ENCODE data around the gene TAF7L.

TAF7L gene

GRCh38 chrX:101223226-101223625 lies 67.9 kb downstream of the TAF7L start (continued):
- TF ChIP-seq ZNF266 (tag by site-specific recombination; IDR thresholded peaks at IDR 0.05; ENCODE audit: low read depth) (no peak), ZNF311 (tag by site-specific recombination; IDR thresholded peaks at IDR 0.05; ENCODE audit: borderline replicate concordance) (no peak)

GRCh38 chrX:101220662-101221260 lies 70.4 kb downstream of the TAF7L start:
- Histone ChIP-seq H3K9me3 (ENCODE audit: control insufficient read depth, insufficient read depth, low read depth, low read length) (no peaks in the 10 kb centered on the region), H3K4me1 (ENCODE audit: control insufficient read depth, insufficient read depth, low read length) (no peaks in the 10 kb centered on the region), H3K36me3 (ENCODE audit: control insufficient read depth in 2 of 2, insufficient read depth in 1 of 2, low read length in 2 of 2) (no peaks in the 10 kb centered on the region), H3K4me3 (ENCODE audit: low read depth, low read length) (no peak overlapping the region), H3K27ac (ENCODE audit: extremely low read depth, low read depth, low read length) (no peak overlapping the region)
- ChIA-PET CTCF (interaction anchor here (0.6 kb wide), 2 partner anchors 155 to 688 kb away, joined by 3 to 4 read pairs; no protein-coding TSS in a partner anchor), POLR2A (no interaction called here)
- TF ChIP-seq ZNF561 (tag by site-specific recombination; IDR thresholded peaks at IDR 0.05; ENCODE audit: borderline replicate concordance) = no peak
- TF ChIP-seq ZNF530 (tag by site-specific recombination; IDR thresholded peaks at IDR 0.05; ENCODE audit: low read depth) = no peak
- no peak for TF ChIP-seq ZFP41 (tag by site-specific recombination; IDR thresholded peaks at IDR 0.05; ENCODE audit: borderline replicate concordance)

GRCh38 chrX:101219864-101220346 lies 71.2 kb downstream of the TAF7L start:
- TF ChIP-seq MEIS1 (CRISPR knock-in tag; IDR thresholded peaks at IDR 0.05; ENCODE audit: borderline replicate concordance) (no peak), ZNF394 (tag by site-specific recombination; IDR thresholded peaks at IDR 0.05; ENCODE audit: borderline replicate concordance) (no peak), ZSCAN4 (tag by site-specific recombination; IDR thresholded peaks at IDR 0.05) (peak; percentile 40)
- H3K4me1 ChIP-seq (ENCODE audit: control insufficient read depth, insufficient read depth, low read length) = no peaks in the 10 kb centered on the region
- ChIA-PET CTCF (interaction anchor here (0.6 kb wide), 1 partner anchor 687 kb away, joined by 4 read pairs; no protein-coding TSS in a partner anchor), POLR2A (no interaction called here)
- no peak overlapping the region for H3K27ac ChIP-seq (ENCODE audit: extremely low read depth, low read depth, low read length)
- no peaks in the 10 kb centered on the region for H3K9me3 ChIP-seq (ENCODE audit: control insufficient read depth, insufficient read depth, low read depth, low read length)
- no peak overlapping the region for H3K4me3 ChIP-seq (ENCODE audit: low read depth, low read length)
- no peaks in the 10 kb centered on the region for H3K36me3 ChIP-seq (ENCODE audit: control insufficient read depth in 2 of 2, insufficient read depth in 1 of 2, low read length in 2 of 2)

- H3K36me3 ChIP-seq (ENCODE audit: control insufficient read depth in 2 of 2, insufficient read depth in 1 of 2, low read length in 2 of 2) = no peaks in the 10 kb centered on the region
- no peak within 1 kb of the TSS for H3K27ac ChIP-seq (ENCODE audit: extremely low read depth, low read depth, low read length)
- no peaks in the 10 kb centered on the region for H3K4me1 ChIP-seq (ENCODE audit: control insufficient read depth, insufficient read depth, low read length)
- H3K4me3 ChIP-seq (ENCODE audit: low read depth, low read length) = no peak within 1 kb of the TSS
- H3K9me3 ChIP-seq (ENCODE audit: control insufficient read depth, insufficient read depth, low read depth, low read length) = no peaks in the 10 kb centered on the region
- ChIA-PET CTCF (interaction anchor here (0.5 kb wide), 1 partner anchor 69 kb away, joined by 4 read pairs; no protein-coding TSS in a partner anchor), POLR2A (no interaction called here)
- TF ChIP-seq ZNF280C (tag by site-specific recombination; IDR thresholded peaks at IDR 0.05) (no peak), PRDM1 (tag by site-specific recombination; IDR thresholded peaks at IDR 0.05) (no peak), ZNF114 (tag by site-specific recombination; IDR thresholded peaks at IDR 0.05) (no peak), PRDM4 (tag by site-specific recombination; IDR thresholded peaks at IDR 0.05) (no peak), ZNF24 (tag by site-specific recombination; IDR thresholded peaks at IDR 0.05) (no peak), ZBTB48 (tag by site-specific recombination; IDR thresholded peaks at IDR 0.05) (no peak), ZNF555 (tag by site-specific recombination; conservative IDR thresholded peaks at IDR 0.05) (no peak), ZNF639 (tag by site-specific recombination; IDR thresholded peaks at IDR 0.05) (no peak), ZNF223 (tag by site-specific recombination; IDR thresholded peaks at IDR 0.05) (no peak), ZNF449 (tag by site-specific recombination; IDR thresholded peaks at IDR 0.05) (no peak), ZNF394 (tag by site-specific recombination; IDR thresholded peaks at IDR 0.05; ENCODE audit: borderline replicate concordance) (no peak)
Observed at GRCh38 chrX:101219116-101219863, 71.8 kb downstream of the TAF7L start, which contains the start of gene DRP2. TSS of gene DRP2 (plus strand) at chrX:101219786. CDS start at chrX:101231648, 11,862 bp downstream.

Measured in HEK293 (cell line).